Measurements from ENCODE around the gene CCL5.

CCL5 gene

DNA sequence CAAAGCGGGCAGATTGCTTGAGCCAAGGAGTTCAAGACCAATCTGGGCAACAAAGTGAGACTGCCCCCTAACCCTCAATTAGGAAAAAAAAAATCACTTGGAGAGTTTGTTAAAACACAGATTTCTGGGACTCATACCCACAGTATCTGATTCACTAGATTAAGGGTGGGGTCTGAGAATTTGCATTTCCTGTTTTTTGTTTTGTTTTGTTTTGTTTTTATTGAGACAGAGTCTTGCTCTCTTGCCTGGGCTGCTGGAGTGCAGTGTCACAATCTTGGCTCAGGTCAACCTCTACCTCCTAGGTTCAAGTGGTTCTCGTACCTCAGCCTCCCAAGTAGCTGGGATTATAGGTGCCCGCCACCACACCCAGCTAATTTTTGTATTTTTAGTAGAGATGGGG, 12.6 kb downstream of the CCL5 start:
- DNase-seq (ENCODE audit: low spot score): no peak

GRCh38 chr17:35866341-35866950, 13.7 kb downstream of the CCL5 start:
- DNase-seq (ENCODE audit: low spot score): no peak

- DNase-seq (ENCODE audit: low spot score): no peak
Measured at GRCh38 chr17:35865412-35866340, 14.5 kb downstream of the CCL5 start.

DNA sequence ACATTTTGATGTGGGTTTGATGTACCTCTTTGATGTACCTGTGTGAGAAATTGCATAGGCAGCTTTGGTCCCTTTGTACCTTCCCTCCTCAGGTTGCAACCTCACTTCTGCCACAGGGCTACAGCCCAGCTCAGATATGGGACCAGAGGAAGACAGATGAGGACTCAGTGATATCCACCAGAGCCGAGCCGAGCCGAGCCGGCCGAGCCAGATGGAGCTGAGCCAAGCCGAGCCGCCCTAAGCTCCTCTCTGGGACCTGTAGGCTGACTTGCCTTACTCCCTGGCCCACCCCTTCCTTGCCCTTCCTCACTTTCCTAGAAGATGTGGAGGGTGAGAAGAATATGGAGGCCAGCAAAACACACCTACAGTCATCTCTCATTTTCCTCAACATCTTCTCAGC, 15.3 kb downstream of the CCL5 start:
- no peak for DNase-seq (ENCODE audit: low spot score)

- no peak for DNase-seq (ENCODE audit: low spot score)
Measured at GRCh38 chr17:35856603-35857002, 23.6 kb downstream of the CCL5 start.

GRCh38 chr17:35855965-35856364, 24.2 kb downstream of the CCL5 start:
- DNase-seq (ENCODE audit: low spot score): no peak

DNA sequence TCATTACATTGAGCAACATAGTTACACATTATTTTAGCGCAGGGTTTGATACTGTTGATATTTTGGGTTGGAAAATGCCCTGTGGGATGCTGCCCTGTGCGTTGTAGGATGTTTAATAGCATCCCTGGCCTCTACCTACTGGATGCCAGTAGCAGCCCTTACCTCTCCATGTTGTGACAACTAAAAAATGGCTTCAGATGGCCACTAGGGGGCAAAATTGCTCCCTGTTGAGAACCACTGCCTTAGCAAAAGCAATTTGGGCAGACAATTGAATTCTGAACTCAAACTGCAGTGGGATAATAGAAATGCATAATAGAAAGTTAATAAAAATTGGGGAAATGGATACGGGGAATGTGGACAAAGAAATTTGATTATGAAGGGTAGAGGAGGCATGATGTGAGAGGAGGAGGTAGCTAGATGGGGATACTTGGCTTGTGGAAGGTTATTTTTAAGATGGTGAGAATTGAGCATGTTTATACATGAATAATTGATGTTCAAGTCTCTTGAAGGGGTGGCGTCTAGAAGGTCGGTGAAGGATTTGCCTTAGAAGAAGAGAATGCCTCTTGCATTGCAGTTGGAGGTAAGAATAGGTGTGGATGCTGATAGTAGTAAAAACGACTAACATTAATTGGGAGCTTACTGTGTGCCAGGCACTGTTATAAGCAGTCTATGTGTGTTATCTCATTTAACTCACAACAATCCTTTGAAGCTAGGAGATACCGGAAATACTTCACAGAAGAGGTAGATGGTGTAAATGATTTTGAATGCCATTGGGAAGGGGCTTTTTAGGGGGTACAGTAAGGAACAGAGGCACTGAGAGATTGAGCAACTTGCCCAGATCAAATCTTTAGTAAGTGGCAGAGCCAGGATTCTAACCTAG, 30.5 kb downstream of the CCL5 start:
- peak; percentile 57 for DNase-seq (ENCODE audit: low spot score)

DNA sequence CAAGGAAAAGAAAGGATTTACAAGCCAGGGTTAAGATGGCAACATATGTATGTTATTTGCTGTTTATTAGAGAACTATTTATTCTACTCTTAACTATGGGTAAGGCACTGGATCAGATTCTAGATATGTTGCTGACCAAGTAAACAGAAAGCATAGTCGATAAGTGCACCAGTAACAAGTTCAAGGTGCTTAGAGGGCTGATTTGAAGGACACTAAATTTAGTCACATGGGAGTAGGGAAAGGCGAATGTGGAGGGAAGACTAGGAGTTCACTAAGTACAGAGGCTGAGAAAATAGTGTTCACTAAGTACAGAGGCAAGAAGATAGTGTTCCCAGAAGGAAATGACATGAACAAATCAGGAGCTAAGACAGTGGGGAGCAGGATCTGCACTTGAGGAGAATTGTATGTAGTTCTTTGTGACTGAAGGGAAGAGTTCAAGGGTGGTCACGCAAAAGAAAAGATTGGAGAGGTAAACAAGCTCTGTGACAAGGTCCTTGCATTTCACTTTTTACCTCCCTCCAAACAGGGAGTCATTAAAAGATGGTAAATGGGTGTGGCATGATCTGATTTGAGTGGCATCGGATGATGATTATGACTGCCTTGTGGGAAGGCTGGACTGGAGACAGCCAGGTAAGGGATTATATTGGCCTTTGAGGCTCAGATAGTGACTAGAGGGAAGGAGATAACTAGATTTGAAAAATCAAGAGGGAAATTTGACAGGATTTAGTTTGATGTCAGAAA, 32.4 kb downstream of the CCL5 start:
- DNase-seq (ENCODE audit: low spot score): no peak

DNA sequence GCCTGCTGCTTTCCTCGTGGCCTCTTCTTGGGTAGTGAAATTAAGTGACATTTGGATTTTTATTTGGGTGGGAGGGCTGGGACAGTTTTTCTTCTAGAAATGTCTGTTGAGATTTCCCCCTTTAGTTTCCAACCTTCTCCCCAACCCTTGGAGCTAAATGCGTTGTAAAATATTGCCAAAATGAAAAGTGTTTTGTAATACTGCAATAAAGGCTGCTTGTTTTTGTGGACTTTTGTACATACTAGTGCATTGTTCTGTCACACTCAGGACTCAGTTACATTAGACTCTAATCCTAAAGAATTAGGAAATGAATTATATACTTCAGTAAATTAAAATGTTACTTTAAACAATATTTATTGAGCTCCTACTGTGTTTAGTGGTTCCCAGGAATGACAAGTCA, 33.2 kb downstream of the CCL5 start:
- no peak for DNase-seq (ENCODE audit: low spot score)

DNA sequence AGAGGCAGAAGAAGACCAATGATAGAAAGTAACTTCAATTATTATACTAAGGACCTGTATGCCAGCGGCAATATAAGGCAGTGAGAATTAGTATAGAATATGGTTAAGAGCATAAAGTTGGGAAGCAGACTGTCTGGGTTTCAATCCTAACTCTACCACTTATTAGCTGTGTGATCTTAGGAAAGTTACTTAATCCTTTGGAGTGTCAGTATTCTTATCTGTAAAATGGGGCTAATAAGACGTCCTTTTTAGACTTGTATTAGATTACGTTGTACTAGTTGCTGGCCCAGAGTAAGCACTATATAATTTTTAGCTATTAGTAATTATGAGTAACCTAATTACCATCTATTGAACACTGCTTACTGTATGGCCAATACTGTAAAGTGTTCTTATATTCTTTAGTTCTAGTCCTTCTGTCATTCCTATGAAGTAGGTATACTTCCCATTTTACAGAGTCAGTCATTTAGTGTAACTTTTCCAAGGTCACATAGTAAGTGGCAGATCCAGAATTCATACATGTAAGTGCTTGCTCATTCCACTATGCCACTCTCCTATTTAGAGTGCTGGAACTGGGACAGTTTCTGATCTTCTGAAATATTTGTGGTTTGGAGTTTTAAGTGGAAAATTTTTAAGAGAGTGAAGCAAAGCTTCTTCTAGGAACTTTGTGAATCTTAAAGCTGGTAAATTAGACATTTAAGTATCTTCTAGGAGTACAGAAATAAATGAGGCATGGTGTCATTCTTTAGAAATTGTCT, 33.9 kb downstream of the CCL5 start:
- DNase-seq (ENCODE audit: low spot score): no peak

- DNase-seq (ENCODE audit: low spot score): no peak
Measured at GRCh38 chr17:35844547-35844946, 35.6 kb downstream of the CCL5 start.

- DNase-seq (ENCODE audit: low spot score): no peak
Measured at GRCh38 chr17:35843698-35844097, 36.5 kb downstream of the CCL5 start.

DNA sequence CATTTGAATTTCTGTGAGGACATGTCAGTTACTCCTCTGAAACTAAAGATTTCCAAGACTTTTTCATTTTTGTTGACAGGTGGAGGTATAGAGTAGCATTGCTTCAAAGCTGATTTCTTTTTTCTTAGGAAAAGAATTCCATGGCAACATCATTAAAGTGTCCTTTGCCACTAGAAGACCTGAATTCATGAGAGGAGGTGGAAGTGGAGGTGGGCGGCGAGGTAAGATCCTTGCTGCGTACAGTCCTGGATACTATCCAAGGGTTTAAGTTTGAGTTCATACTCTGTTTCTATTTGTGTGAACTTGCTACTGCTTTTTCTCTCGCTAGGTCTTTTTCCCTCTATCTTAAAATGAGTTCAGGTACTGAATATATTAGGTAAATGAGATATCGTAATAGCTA, 37.9 kb downstream of the CCL5 start:
- no peak for DNase-seq (ENCODE audit: low spot score)

- DNase-seq (ENCODE audit: low spot score): no peak
Measured at GRCh38 chr17:35841505-35841904, 38.7 kb downstream of the CCL5 start.

DNA sequence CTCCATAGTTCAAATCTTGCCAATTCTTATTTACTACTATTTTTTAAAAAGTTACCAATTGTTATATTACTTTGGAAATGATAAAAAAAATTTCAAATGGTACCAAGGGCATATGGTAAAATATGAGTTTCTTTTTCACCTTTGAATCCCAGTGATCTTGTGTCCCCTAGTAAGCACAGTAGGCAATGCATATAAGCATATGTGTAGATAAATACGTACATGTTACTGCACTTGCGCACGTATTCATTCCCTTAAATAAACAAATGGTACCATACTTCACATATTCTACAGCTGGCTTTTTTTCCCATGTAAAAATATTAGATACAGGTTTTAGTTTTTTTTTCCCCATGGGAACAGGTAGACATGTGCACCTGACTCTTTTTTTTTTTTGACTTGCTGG, 39.1 kb downstream of the CCL5 start:
- DNase-seq (ENCODE audit: low spot score): no peak

- no peak for DNase-seq (ENCODE audit: low spot score)
Measured at GRCh38 chr17:35825206-35825605, 55.0 kb downstream of the CCL5 start.
